WI38 (cell line): ENCODE measurements around the gene ARHGEF39.
"Not testable (repeated sequence)": the region's sequence is repeated elsewhere in the genome, so short reads cannot be mapped to it uniquely, and the experiment has no call there.

Experiments used
- H3K4me3 ChIP-seq: 2 replicates; pipeline ENCODE4 v1.5.1; 2011; ENCODE audit warnings: low read depth, mild to moderate bottlenecking, control low read depth, low read length
- CTCF ChIP-seq: IDR thresholded peaks from 2 replicates; pipeline ENCODE4 v1.5.1; 2012; ENCODE audit warnings: low read depth, mild to moderate bottlenecking, control low read depth, low read length

ARHGEF39 gene

GRCh38 chr9:35649431-35650340, 15.3 kb downstream of the ARHGEF39 start:
- no peak for TF ChIP-seq CTCF
- no peak overlapping the region for H3K4me3 ChIP-seq

GRCh38 chr9:35646533-35647265, 18.3 kb downstream of the ARHGEF39 start:
- H3K4me3 ChIP-seq: peak overlapping the region; percentile 65
- TF ChIP-seq CTCF: peak; percentile 84

GRCh38 chr9:35646153-35646532, 18.9 kb downstream of the ARHGEF39 start:
- H3K4me3 ChIP-seq: peak overlapping the region; percentile 65
- TF ChIP-seq CTCF: no peak

- H3K4me3 ChIP-seq: not testable (repeated sequence)
Measured at GRCh38 chr9:35645736-35646135, 19.3 kb downstream of the ARHGEF39 start.

GRCh38 chr9:35643046-35643445, 21.9 kb downstream of the ARHGEF39 start:
- no peak for TF ChIP-seq CTCF
- H3K4me3 ChIP-seq: no peak overlapping the region

- not testable (repeated sequence) for H3K4me3 ChIP-seq
Measured at GRCh38 chr9:35641478-35641877, 23.5 kb downstream of the ARHGEF39 start.

GRCh38 chr9:35640431-35640830, 24.6 kb downstream of the ARHGEF39 start:
- not testable (repeated sequence) for H3K4me3 ChIP-seq

- no peak for TF ChIP-seq CTCF
Measured at GRCh38 chr9:35639631-35640030, 25.4 kb downstream of the ARHGEF39 start.

GRCh38 chr9:35639225-35639624, 25.8 kb downstream of the ARHGEF39 start:
- not testable (repeated sequence) for H3K4me3 ChIP-seq

More at GRCh38 chr9:35639631-35640030, 25.4 kb downstream of the ARHGEF39 start:
- no peak overlapping the region for H3K4me3 ChIP-seq

GRCh38 chr9:35638751-35639150, 26.2 kb downstream of the ARHGEF39 start:
- not testable (repeated sequence) for H3K4me3 ChIP-seq

GRCh38 chr9:35637427-35637955, 27.5 kb downstream of the ARHGEF39 start:
- H3K4me3 ChIP-seq: not testable (repeated sequence)

GRCh38 chr9:35636877-35637246, 28.1 kb downstream of the ARHGEF39 start:
- not testable (repeated sequence) for H3K4me3 ChIP-seq
